Mucosa of rectum (tissue), 2 donors: Measurements from ENCODE around the gene PAPOLA.
A peak's percentile ranks its signal among the peaks of the same experiment; 100 is the strongest.
"Not testable (repeated sequence)": the region's sequence is repeated elsewhere in the genome, so short reads cannot be mapped to it uniquely, and the experiment has no call there.

Experiments used
- H3K27ac ChIP-seq, 2 donors: one replicate each; pipeline ENCODE4 v1.7.0; 2013; ENCODE audit warnings: inconsistent platforms in 2 of 2, low read depth in 2 of 2, low read length in 2 of 2
- H3K27me3 ChIP-seq, 2 donors: one replicate each; pipeline ENCODE4 v1.7.0; 2013; ENCODE audit warnings: low read length in 2 of 2; ENCODE audit not compliant: control insufficient read depth in 2 of 2, insufficient read depth in 2 of 2
- H3K36me3 ChIP-seq, 2 donors: one replicate each; pipeline ENCODE4 v1.7.0; 2013; ENCODE audit warnings: low read length in 2 of 2; ENCODE audit not compliant: control insufficient read depth in 2 of 2, insufficient read depth in 2 of 2
- H3K4me1 ChIP-seq, 2 donors: one replicate each; pipeline ENCODE4 v1.7.0; 2013; ENCODE audit warnings: low read length in 2 of 2, mild to moderate bottlenecking in 1 of 2; ENCODE audit not compliant: control insufficient read depth in 2 of 2, insufficient read depth in 2 of 2
- H3K4me3 ChIP-seq, 2 donors: one replicate each; pipeline ENCODE4 v1.7.0; 2013; ENCODE audit warnings: low read length in 2 of 2
- H3K9ac ChIP-seq, 2 donors: one replicate each; pipeline ENCODE4 v1.7.0; 2013; ENCODE audit warnings: low read length in 2 of 2, low read depth in 1 of 2, mild to moderate bottlenecking in 1 of 2
- H3K9me3 ChIP-seq, 2 donors: one replicate each; pipeline ENCODE4 v1.7.0; 2013; ENCODE audit warnings: low read length in 2 of 2; ENCODE audit not compliant: control insufficient read depth in 2 of 2
- donor health status: healthy.
- donor health status: Normal muscosa, but diverticular disease.

PAPOLA gene

GRCh38 chr14:96501740-96502620 is at the start of gene PAPOLA:
Gene PAPOLA, plus strand, starts transcription at chr14:96502382. Its CDS starts 211 bp downstream, at chr14:96502593.
- peak within 1 kb of the TSS; percentile 90 to 94 for H3K27ac ChIP-seq
- H3K4me3 ChIP-seq: peak within 1 kb of the TSS; percentile 98 to 100
- H3K9me3 ChIP-seq: no peaks in the 10 kb centered on the region
- H3K4me1 ChIP-seq: peaks cover 10 to 18% of the 10 kb centered on the region in 2 donors
- peak within 1 kb of the TSS; percentile 88 to 97 for H3K9ac ChIP-seq
- no peaks in the 10 kb centered on the region for H3K27me3 ChIP-seq
- no peaks in the 10 kb centered on the region for H3K36me3 ChIP-seq

GRCh38 chr14:96452684-96453083 is 49.5 kb upstream of the PAPOLA start:
- no peak overlapping the region for H3K27ac ChIP-seq
- H3K4me1 ChIP-seq: no peaks in the 10 kb centered on the region
- H3K4me3 ChIP-seq: no peak overlapping the region
- H3K9ac ChIP-seq: no peak overlapping the region
- H3K36me3 ChIP-seq: no peaks in the 10 kb centered on the region
- H3K27me3 ChIP-seq: no peaks in the 10 kb centered on the region
- H3K9me3 ChIP-seq: no peaks in the 10 kb centered on the region

GRCh38 chr14:96455588-96455987 is 46.6 kb upstream of the PAPOLA start:
- H3K4me1 ChIP-seq: no peaks in the 10 kb centered on the region

GRCh38 chr14:96459851-96460250 is 42.3 kb upstream of the PAPOLA start:
- Histone ChIP-seq H3K9ac (no peak overlapping the region), H3K4me1 (peaks cover 9 to 13% of the 10 kb centered on the region in 2 donors), H3K9me3 (no peaks in the 10 kb centered on the region), H3K27me3 (no peaks in the 10 kb centered on the region), H3K4me3 (no peak overlapping the region), H3K27ac (no peak overlapping the region), H3K36me3 (no peaks in the 10 kb centered on the region)

More at GRCh38 chr14:96455588-96455987, 46.6 kb upstream of the PAPOLA start:
- no peak overlapping the region for H3K4me3 ChIP-seq
- H3K36me3 ChIP-seq: no peaks in the 10 kb centered on the region
- no peaks in the 10 kb centered on the region for H3K9me3 ChIP-seq
- H3K9ac ChIP-seq: no peak overlapping the region
- no peak overlapping the region for H3K27ac ChIP-seq
- H3K27me3 ChIP-seq: no peaks in the 10 kb centered on the region

GRCh38 chr14:96461950-96462798 is 40.0 kb upstream of the PAPOLA start:
- Histone ChIP-seq H3K9me3 (no peaks in the 10 kb centered on the region), H3K36me3 (no peaks in the 10 kb centered on the region), H3K27ac (peak overlapping the region; percentile 63 to 67), H3K4me1 (peaks cover 9 to 13% of the 10 kb centered on the region in 2 donors), H3K9ac (peak overlapping the region in 1 of 2 donors; percentile 34), H3K27me3 (no peaks in the 10 kb centered on the region), H3K4me3 (peak overlapping the region; percentile 22 to 31)

GRCh38 chr14:96464136-96464535 is 38.0 kb upstream of the PAPOLA start:
- peaks cover 9 to 13% of the 10 kb centered on the region in 2 donors for H3K4me1 ChIP-seq
- H3K9ac ChIP-seq: no peak overlapping the region
- no peak overlapping the region for H3K27ac ChIP-seq
- no peaks in the 10 kb centered on the region for H3K27me3 ChIP-seq
- no peak overlapping the region for H3K4me3 ChIP-seq
- H3K36me3 ChIP-seq: no peaks in the 10 kb centered on the region
- no peaks in the 10 kb centered on the region for H3K9me3 ChIP-seq

GRCh38 chr14:96466918-96467317 is 35.3 kb upstream of the PAPOLA start:
- H3K9ac ChIP-seq: no peak overlapping the region
- H3K36me3 ChIP-seq: no peaks in the 10 kb centered on the region
- H3K27me3 ChIP-seq: no peaks in the 10 kb centered on the region
- H3K4me3 ChIP-seq: no peak overlapping the region
- no peak overlapping the region for H3K27ac ChIP-seq
- H3K4me1 ChIP-seq: peaks cover 6 to 8% of the 10 kb centered on the region in 2 donors
- H3K9me3 ChIP-seq: no peaks in the 10 kb centered on the region

GRCh38 chr14:96470331-96470730 is 31.9 kb upstream of the PAPOLA start:
- H3K9ac ChIP-seq: no peak overlapping the region
- H3K27ac ChIP-seq: no peak overlapping the region
- peaks cover 0 to 2% of the 10 kb centered on the region in 2 donors for H3K27me3 ChIP-seq
- H3K9me3 ChIP-seq: no peaks in the 10 kb centered on the region
- H3K4me3 ChIP-seq: no peak overlapping the region
- no peaks in the 10 kb centered on the region for H3K36me3 ChIP-seq
- H3K4me1 ChIP-seq: no peaks in the 10 kb centered on the region

GRCh38 chr14:96470967-96471366 is 31.2 kb upstream of the PAPOLA start:
- H3K4me1 ChIP-seq, H3K27ac ChIP-seq, H3K27me3 ChIP-seq, H3K9me3 ChIP-seq, H3K4me3 ChIP-seq, H3K9ac ChIP-seq, H3K36me3 ChIP-seq: not testable (repeated sequence)

GRCh38 chr14:96478119-96478518 is 24.1 kb upstream of the PAPOLA start:
- Histone ChIP-seq H3K36me3 (no peaks in the 10 kb centered on the region), H3K27me3 (peaks cover 0 to 2% of the 10 kb centered on the region in 2 donors), H3K27ac (no peak overlapping the region), H3K9ac (no peak overlapping the region), H3K4me1 (no peaks in the 10 kb centered on the region), H3K4me3 (no peak overlapping the region), H3K9me3 (no peaks in the 10 kb centered on the region)
